Neural progenitor cell (in vitro differentiated cells): Measurements from ENCODE around the gene MOBP. TPM values are rescaled to one million over a fixed set of nuclear protein-coding genes. Genes with fewer than 3 reads are reported as not detected.

Source experiments
- DNase-seq: peaks from one replicate; pipeline ENCODE4 v3.0.0-alpha.2; 2016; ENCODE audit warnings: low spot score
- H2AFZ ChIP-seq: fragments of 200-600 bp; sonication (generic); replicated peaks from 2 replicates; pipeline ENCODE4 v1.6.1; 2016; ENCODE audit warnings: antibody characterized with exemption
- H3F3A ChIP-seq: fragments of 200-600 bp; sonication (generic); 2 replicates; pipeline ENCODE4 v1.6.1; 2016; ENCODE audit warnings: antibody characterized with exemption, low read depth
- H3K27ac ChIP-seq: fragments of 200-600 bp; sonication (generic); 2 replicates; pipeline ENCODE4 v1.5.1; 2016; ENCODE audit warnings: mild to moderate bottlenecking
- H3K27me3 ChIP-seq: fragments of 200-600 bp; sonication (generic); 2 replicates; pipeline ENCODE4 v1.6.1; 2016; ENCODE audit warnings: mild to moderate bottlenecking, moderate library complexity
- H3K36me3 ChIP-seq: fragments of 200-600 bp; sonication (generic); 2 replicates; pipeline ENCODE4 v1.5.1; 2016
- H3K4me1 ChIP-seq: fragments of 200-600 bp; sonication (generic); 2 replicates; pipeline ENCODE4 v1.6.1; 2016; ENCODE audit warnings: mixed run types
- H3K4me2 ChIP-seq: fragments of 200-600 bp; sonication (generic); 2 replicates; pipeline ENCODE4 v1.6.1; 2016
- H3K4me3 ChIP-seq: fragments of 200-600 bp; sonication (generic); 2 replicates; pipeline ENCODE4 v1.5.1; 2016
- H3K79me2 ChIP-seq: fragments of 200-600 bp; sonication (generic); 2 replicates; pipeline ENCODE4 v1.6.1; 2016; ENCODE audit warnings: low read depth
- H3K9ac ChIP-seq: fragments of 200-600 bp; sonication (generic); 2 replicates; pipeline ENCODE4 v1.6.1; 2016
- H3K9me3 ChIP-seq: fragments of 200-600 bp; sonication (generic); 2 replicates; pipeline ENCODE4 v1.5.1; 2016; ENCODE audit warnings: low read depth
- H4K20me1 ChIP-seq: fragments of 200-600 bp; sonication (generic); 2 replicates; pipeline ENCODE4 v1.6.1; 2016; ENCODE audit warnings: low read depth
- H3K27ac Mint-ChIP-seq: 3 replicates; pipeline ENCODE4 v1.8.0; 2021; ENCODE audit warnings: mixed read lengths
- H3K27me3 Mint-ChIP-seq: 2 replicates; pipeline ENCODE4 v1.8.0; 2022; ENCODE audit warnings: low read depth, mild to moderate bottlenecking, inconsistent platforms, moderate library complexity, mixed read lengths; ENCODE audit not compliant: insufficient read depth
- H3K36me3 Mint-ChIP-seq: 3 replicates; pipeline ENCODE4 v1.8.0; 2021; ENCODE audit warnings: mixed read lengths
- H3K4me1 Mint-ChIP-seq: 3 replicates; pipeline ENCODE4 v1.8.0; 2021; ENCODE audit warnings: mixed read lengths
- H3K4me3 Mint-ChIP-seq: 3 replicates; pipeline ENCODE4 v1.8.0; 2021; ENCODE audit warnings: mild to moderate bottlenecking, moderate library complexity, mixed read lengths
- H3K9me3 Mint-ChIP-seq: 3 replicates; pipeline ENCODE4 v1.8.0; 2020; ENCODE audit warnings: mixed read lengths
- CTCF ChIP-seq: fragments of 200-600 bp; sonication (generic); IDR thresholded peaks from 2 replicates; pipeline ENCODE4 v1.5.1; 2017; ENCODE audit warnings: antibody characterized with exemption, mild to moderate bottlenecking
- EZH2 ChIP-seq: fragments of 200-600 bp; sonication (generic); IDR thresholded peaks from 2 replicates; pipeline ENCODE4 v1.6.1; 2017; ENCODE audit warnings: antibody characterized with exemption, mild to moderate bottlenecking, moderate library complexity
- EZH2phosphoT487 ChIP-seq: fragments of 200-600 bp; sonication (generic); IDR thresholded peaks from 2 replicates; pipeline ENCODE4 v1.6.1; 2017; ENCODE audit warnings: antibody characterized with exemption
- total RNA-seq: library from RNA; depleted of rRNA; stranded (reverse); fragments of >200 nt; gene quantifications from 2 replicates; pipeline ENCODE4 v1.2.3, GENCODE V29; 2015; ENCODE audit warnings: low replicate concordance

MOBP gene
- total RNA-seq, 1 donor from 2014 or later = not detected

GRCh38 chr3:39460677-39461076 lies 6.8 kb upstream of the MOBP start:
- Histone ChIP-seq H3K9ac (no peak overlapping the region), H2AFZ (no peak overlapping the region), H3K4me1 (peaks cover 6% of the 10 kb centered on the region), H3K36me3 (no peaks in the 10 kb centered on the region), H3K9me3 (no peaks in the 10 kb centered on the region), H4K20me1 (no peaks in the 10 kb centered on the region), H3K4me2 (no peak overlapping the region), H3K27me3 (no peaks in the 10 kb centered on the region), H3K79me2 (no peaks in the 10 kb centered on the region), H3K27ac (no peak overlapping the region), H3K4me3 (no peak overlapping the region), H3F3A (no peaks in the 10 kb centered on the region)
- Mint-ChIP-seq H3K36me3 (no peaks in the 10 kb centered on the region), H3K4me3 (no peak overlapping the region), H3K27ac (no peak overlapping the region), H3K27me3 (no peaks in the 10 kb centered on the region), H3K9me3 (no peaks in the 10 kb centered on the region), H3K4me1 (no peaks in the 10 kb centered on the region)
- TF ChIP-seq EZH2phosphoT487 (no peak), CTCF (no peak), EZH2 (no peak)
- DNase-seq = no peak

GRCh38 chr3:39463269-39463668 lies 4.2 kb upstream of the MOBP start:
- Histone ChIP-seq H3K9me3 (no peaks in the 10 kb centered on the region), H3K79me2 (no peaks in the 10 kb centered on the region), H4K20me1 (no peaks in the 10 kb centered on the region), H3K27me3 (peaks cover 12% of the 10 kb centered on the region), H3K4me3 (no peak overlapping the region), H3K27ac (no peak overlapping the region), H2AFZ (no peak overlapping the region), H3K4me2 (no peak overlapping the region), H3K4me1 (peaks cover 15% of the 10 kb centered on the region), H3F3A (peaks cover 7% of the 10 kb centered on the region), H3K9ac (no peak overlapping the region), H3K36me3 (no peaks in the 10 kb centered on the region)
- H3K36me3 Mint-ChIP-seq = no peaks in the 10 kb centered on the region
- no peaks in the 10 kb centered on the region for H3K27me3 Mint-ChIP-seq
- TF ChIP-seq EZH2 (no peak), CTCF (no peak), EZH2phosphoT487 (no peak)
- DNase-seq = no peak
- no peak overlapping the region for H3K4me3 Mint-ChIP-seq
- no peak overlapping the region for H3K27ac Mint-ChIP-seq
- no peaks in the 10 kb centered on the region for H3K4me1 Mint-ChIP-seq
- H3K9me3 Mint-ChIP-seq = no peaks in the 10 kb centered on the region

GRCh38 chr3:39466988-39467387 lies 492 bp upstream of the MOBP start:
- no peaks in the 10 kb centered on the region for H3K36me3 Mint-ChIP-seq
- H3K9me3 ChIP-seq = no peaks in the 10 kb centered on the region

More at GRCh38 chr3:39466988-39467387, 492 bp upstream of the MOBP start:
- Histone ChIP-seq H3K4me3 (no peak overlapping the region), H3K27ac (no peak overlapping the region), H3K9ac (no peak overlapping the region), H3K27me3 (peaks cover 12% of the 10 kb centered on the region), H3K36me3 (no peaks in the 10 kb centered on the region), H4K20me1 (no peaks in the 10 kb centered on the region), H2AFZ (no peak overlapping the region), H3F3A (peaks cover 8% of the 10 kb centered on the region), H3K4me1 (peaks cover 10% of the 10 kb centered on the region), H3K79me2 (no peaks in the 10 kb centered on the region), H3K4me2 (no peak overlapping the region)
- Mint-ChIP-seq H3K9me3 (no peaks in the 10 kb centered on the region), H3K27ac (no peak overlapping the region), H3K27me3 (no peaks in the 10 kb centered on the region), H3K4me1 (no peaks in the 10 kb centered on the region), H3K4me3 (no peak overlapping the region)
- no peak for DNase-seq
- no peak for TF ChIP-seq EZH2phosphoT487
- no peak for TF ChIP-seq CTCF
- no peak for TF ChIP-seq EZH2
